ENCODE measurements around the gene TNFRSF14. TPM values are rescaled to one million over a fixed set of nuclear protein-coding genes. Genes with fewer than 3 reads are reported as not detected.
A peak's percentile ranks its signal among the peaks of the same experiment; 100 is the strongest.
"Not testable (repeated sequence)": the region's sequence is repeated elsewhere in the genome, so short reads cannot be mapped to it uniquely, and the experiment has no call there.

The TNFRSF14 gene
- total RNA-seq, 2 donors from 2014 or later = 141 to 175 TPM

DNA sequence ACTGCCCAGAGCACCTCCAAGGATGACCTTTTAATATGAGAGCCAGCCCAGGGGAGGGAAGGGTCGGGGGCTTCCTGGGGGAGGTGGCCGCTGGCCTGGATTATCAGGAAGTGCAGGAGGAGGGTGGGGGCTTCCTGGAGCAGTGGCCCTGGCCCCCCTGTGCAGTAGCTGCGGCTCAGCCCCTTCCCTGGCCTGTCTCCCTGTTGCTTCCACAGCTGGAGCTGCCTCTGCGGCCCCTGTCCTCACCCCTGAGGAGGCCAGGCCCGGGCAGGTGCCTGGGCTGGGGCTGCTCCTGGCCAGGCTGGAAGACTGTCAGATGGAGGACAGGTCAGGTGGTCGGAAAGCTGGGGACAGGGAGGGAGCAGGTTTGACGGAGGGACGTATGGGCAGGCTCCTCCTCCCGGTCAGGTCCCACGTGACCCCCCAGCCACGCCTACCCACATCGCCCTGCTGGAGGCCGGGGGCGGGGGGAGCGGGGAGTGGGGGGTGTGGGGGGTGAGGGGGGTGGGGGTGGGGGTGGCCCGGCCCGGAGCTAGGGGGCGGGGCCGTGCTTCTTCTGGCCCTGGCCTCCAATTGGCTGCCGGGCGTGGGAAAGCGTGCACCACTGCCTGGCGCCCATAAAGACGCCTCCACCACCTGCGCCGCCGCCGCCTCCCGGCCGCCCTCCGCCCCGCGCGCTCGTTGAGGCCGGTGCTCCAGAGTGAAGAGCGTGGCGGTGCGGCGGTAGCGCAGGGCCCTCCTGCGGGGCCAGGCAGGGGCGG is 10.2 kb upstream of the TNFRSF14 start:
- peak overlapping the region; percentile 39 for H3K27ac Mint-ChIP-seq
- ATAC-seq (replicated peaks in 1 of 2) (peak; percentile 51 to 54), DNase-seq (peak; percentile 89 to 90)

GRCh38 chr1:2546515-2547209 is 9.5 kb upstream of the TNFRSF14 start:
- peaks cover 18% of the 10 kb centered on the region for H3K4me1 Mint-ChIP-seq (ENCODE audit: low read depth)
- peak; percentile 56 to 61 for ATAC-seq (replicated peaks in 1 of 2)
- DNase-seq = peak; percentile 87 to 89
- H3K9me3 Mint-ChIP-seq = no peaks in the 10 kb centered on the region
- peak overlapping the region; percentile 94 for H3K4me3 Mint-ChIP-seq
- H3K27ac Mint-ChIP-seq = peak overlapping the region; percentile 39
- H3K36me3 Mint-ChIP-seq (ENCODE audit: insufficient read depth in 2 of 2) = peaks cover 0 to 4% of the 10 kb centered on the region in 2 donors
- no peaks in the 10 kb centered on the region for H3K27me3 Mint-ChIP-seq (ENCODE audit: low read depth)

More for the DNA sequence above, 10.2 kb upstream of the TNFRSF14 start:
- no peaks in the 10 kb centered on the region for H3K9me3 Mint-ChIP-seq
- no peaks in the 10 kb centered on the region for H3K27me3 Mint-ChIP-seq (ENCODE audit: low read depth)
- H3K36me3 Mint-ChIP-seq (ENCODE audit: insufficient read depth in 2 of 2) = peaks cover 0 to 4% of the 10 kb centered on the region in 2 donors
- H3K4me1 Mint-ChIP-seq (ENCODE audit: low read depth) = peaks cover 23% of the 10 kb centered on the region
- peak overlapping the region; percentile 94 for H3K4me3 Mint-ChIP-seq

- peak; percentile 55 for ATAC-seq (replicated peaks in 1 of 2)
- peaks cover 0 to 4% of the 10 kb centered on the region in 2 donors for H3K36me3 Mint-ChIP-seq (ENCODE audit: insufficient read depth in 2 of 2)
- peak; percentile 78 to 84 for DNase-seq
- no peaks in the 10 kb centered on the region for H3K27me3 Mint-ChIP-seq (ENCODE audit: low read depth)
- H3K4me3 Mint-ChIP-seq = peak overlapping the region; percentile 94
- H3K27ac Mint-ChIP-seq = peak overlapping the region; percentile 84
- H3K4me1 Mint-ChIP-seq (ENCODE audit: low read depth) = peaks cover 18% of the 10 kb centered on the region
- no peaks in the 10 kb centered on the region for H3K9me3 Mint-ChIP-seq
Observed at GRCh38 chr1:2547210-2548067, 8.7 kb upstream of the TNFRSF14 start.

DNA sequence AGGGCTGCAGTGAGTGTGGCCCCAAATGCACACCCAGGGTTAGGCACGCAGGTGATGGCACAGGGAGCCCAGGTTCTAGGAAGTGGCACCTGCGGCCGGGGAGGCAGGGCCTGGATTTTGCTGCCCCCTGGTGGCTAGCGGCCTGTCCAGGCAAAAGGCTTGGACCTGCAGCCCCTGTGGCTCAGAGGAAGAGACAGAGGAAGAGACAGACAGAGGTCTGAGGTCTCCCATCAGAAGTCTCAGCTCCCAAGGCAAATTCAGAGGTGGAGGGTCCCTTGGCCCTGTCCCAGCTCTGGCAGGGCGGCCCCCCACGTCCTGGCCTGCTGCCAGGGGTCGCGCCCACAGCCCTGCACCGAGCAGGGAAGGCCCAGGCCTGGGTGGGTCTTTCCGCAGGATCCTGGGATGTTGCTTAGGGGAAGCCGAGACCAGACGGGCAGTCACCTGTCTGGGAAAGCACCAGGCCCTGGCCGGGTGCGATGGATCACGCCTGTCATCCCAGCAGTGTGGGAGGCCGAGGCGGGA is 8.0 kb upstream of the TNFRSF14 start:
- Mint-ChIP-seq H3K36me3 (ENCODE audit: insufficient read depth in 2 of 2) (peaks cover 0 to 4% of the 10 kb centered on the region in 2 donors), H3K4me1 (ENCODE audit: low read depth) (peaks cover 18% of the 10 kb centered on the region), H3K9me3 (no peaks in the 10 kb centered on the region), H3K4me3 (peak overlapping the region; percentile 94), H3K27ac (peak overlapping the region; percentile 93), H3K27me3 (ENCODE audit: low read depth) (no peaks in the 10 kb centered on the region)
- peak; percentile 89 to 92 for DNase-seq
- peak; percentile 39 to 43 for ATAC-seq (replicated peaks in 1 of 2)

DNA sequence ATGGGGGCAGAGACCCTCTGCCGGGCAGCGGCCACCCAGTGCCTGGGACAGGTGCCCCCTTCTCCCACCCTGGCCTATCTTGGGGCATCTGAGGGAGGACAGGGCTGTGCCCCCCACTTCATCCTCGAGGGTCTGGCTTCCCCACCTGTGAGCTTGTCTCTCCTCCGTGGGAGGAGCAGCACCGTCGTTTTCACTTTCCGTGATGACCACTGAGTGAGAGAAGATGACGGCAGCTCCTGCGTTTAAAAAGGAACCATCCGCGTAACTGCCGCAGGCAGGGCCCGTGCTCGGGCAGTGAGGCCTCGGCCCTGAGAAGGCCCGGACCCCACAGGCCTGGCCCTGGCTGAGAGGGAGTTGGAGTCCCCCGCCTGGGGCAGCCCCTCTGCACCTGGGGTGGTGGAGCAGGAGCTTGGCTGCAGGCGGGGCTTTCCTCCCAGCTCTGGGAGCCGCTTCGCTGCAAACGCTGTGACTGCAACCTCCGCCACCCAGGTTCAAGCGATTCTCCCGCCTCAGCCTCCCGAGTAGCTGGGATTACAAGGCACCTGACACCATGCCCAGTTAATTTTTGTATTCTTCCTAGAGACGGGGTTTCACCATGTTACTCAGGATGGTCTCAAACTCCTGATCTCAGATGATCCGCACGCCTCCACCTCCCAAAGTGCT is 6.7 kb upstream of the TNFRSF14 start:
- not testable (repeated sequence) for H3K27me3 Mint-ChIP-seq (ENCODE audit: low read depth); DNase-seq; ATAC-seq (replicated peaks in 1 of 2); H3K36me3 Mint-ChIP-seq (ENCODE audit: insufficient read depth in 2 of 2); H3K9me3 Mint-ChIP-seq
- H3K4me1 Mint-ChIP-seq (ENCODE audit: low read depth) = peaks cover 29% of the 10 kb centered on the region
- peak overlapping the region; percentile 94 for H3K4me3 Mint-ChIP-seq
- H3K27ac Mint-ChIP-seq = peak overlapping the region; percentile 93

DNA sequence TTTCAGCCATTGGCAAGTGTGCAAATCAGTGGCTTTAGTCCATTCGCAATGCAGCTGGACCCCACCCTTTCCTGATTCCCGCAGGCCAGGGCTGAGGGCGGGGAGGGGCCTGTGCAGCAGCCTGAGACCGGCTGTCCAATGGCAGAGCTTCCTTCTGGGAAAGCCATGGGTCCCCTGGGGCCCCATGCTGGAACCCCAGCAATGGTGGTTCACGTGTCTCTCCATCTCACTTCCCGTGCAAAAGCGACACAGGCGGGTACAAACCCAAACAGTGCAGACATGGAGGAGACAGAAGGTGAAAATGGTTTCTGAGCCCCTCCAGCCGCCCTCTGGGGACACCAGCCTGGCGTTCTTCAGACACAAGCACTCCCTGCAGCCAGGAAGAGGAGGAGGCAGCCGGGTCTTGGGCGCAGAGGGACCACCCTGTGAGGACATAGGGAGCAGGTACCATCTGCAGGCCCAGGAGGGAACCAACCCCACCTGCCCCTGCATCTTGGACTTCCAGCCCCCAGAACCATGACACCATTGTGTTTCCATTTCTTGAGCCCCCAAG is 5.8 kb upstream of the TNFRSF14 start:
- peak overlapping the region; percentile 63 to 94 for H3K4me3 Mint-ChIP-seq
- not testable (repeated sequence) for H3K27me3 Mint-ChIP-seq (ENCODE audit: low read depth); H3K27ac Mint-ChIP-seq

GRCh38 chr1:2551544-2551943 is 4.6 kb upstream of the TNFRSF14 start:
- peaks cover 41% of the 10 kb centered on the region for H3K4me1 Mint-ChIP-seq (ENCODE audit: low read depth)
- not testable (repeated sequence) for H3K27ac Mint-ChIP-seq; DNase-seq; H3K36me3 Mint-ChIP-seq (ENCODE audit: insufficient read depth in 2 of 2); H3K9me3 Mint-ChIP-seq; ATAC-seq (replicated peaks in 1 of 2); H3K27me3 Mint-ChIP-seq (ENCODE audit: low read depth); H3K4me3 Mint-ChIP-seq

More for the DNA sequence above, 5.8 kb upstream of the TNFRSF14 start:
- H3K9me3 Mint-ChIP-seq; ATAC-seq (replicated peaks in 1 of 2); H3K36me3 Mint-ChIP-seq (ENCODE audit: insufficient read depth in 2 of 2); DNase-seq: not testable (repeated sequence)
- H3K4me1 Mint-ChIP-seq (ENCODE audit: low read depth) = peaks cover 38% of the 10 kb centered on the region

GRCh38 chr1:2552189-2552588 is 4.0 kb upstream of the TNFRSF14 start:
- Mint-ChIP-seq H3K27ac (no peak overlapping the region), H3K27me3 (ENCODE audit: low read depth) (no peaks in the 10 kb centered on the region), H3K36me3 (ENCODE audit: insufficient read depth in 2 of 2) (peaks cover 6 to 8% of the 10 kb centered on the region in 2 donors), H3K4me3 (no peak overlapping the region), H3K9me3 (no peaks in the 10 kb centered on the region), H3K4me1 (ENCODE audit: low read depth) (peaks cover 41% of the 10 kb centered on the region)
- no peak for ATAC-seq (replicated peaks in 1 of 2)
- DNase-seq = no peak

- H3K36me3 Mint-ChIP-seq (ENCODE audit: insufficient read depth in 2 of 2); DNase-seq; H3K27ac Mint-ChIP-seq; ATAC-seq (replicated peaks in 1 of 2); H3K4me3 Mint-ChIP-seq; H3K9me3 Mint-ChIP-seq; H3K27me3 Mint-ChIP-seq (ENCODE audit: low read depth): not testable (repeated sequence)
- H3K4me1 Mint-ChIP-seq (ENCODE audit: low read depth) = peaks cover 49% of the 10 kb centered on the region
Observed at GRCh38 chr1:2553076-2553475, 3.1 kb upstream of the TNFRSF14 start.

- Mint-ChIP-seq H3K36me3 (ENCODE audit: insufficient read depth in 2 of 2) (peaks cover 6 to 13% of the 10 kb centered on the region in 2 donors), H3K27me3 (ENCODE audit: low read depth) (no peaks in the 10 kb centered on the region), H3K4me1 (ENCODE audit: low read depth) (peaks cover 48% of the 10 kb centered on the region), H3K27ac (no peak overlapping the region), H3K4me3 (peak overlapping the region; percentile 99), H3K9me3 (no peaks in the 10 kb centered on the region)
- ATAC-seq (replicated peaks in 1 of 2) (no peak), DNase-seq (no peak)
Observed at GRCh38 chr1:2553871-2554620, 2.1 kb upstream of the TNFRSF14 start.

- Mint-ChIP-seq H3K4me1 (ENCODE audit: low read depth) (peaks cover 41% of the 10 kb centered on the region), H3K4me3 (peak overlapping the region; percentile 99), H3K27me3 (ENCODE audit: low read depth) (no peaks in the 10 kb centered on the region), H3K9me3 (no peaks in the 10 kb centered on the region), H3K27ac (peak overlapping the region; percentile 25), H3K36me3 (ENCODE audit: insufficient read depth in 2 of 2) (peaks cover 6 to 12% of the 10 kb centered on the region in 2 donors)
- DNase-seq (peak; percentile 51 to 60), ATAC-seq (replicated peaks in 1 of 2) (peak in 1 of 2 donors; percentile 23)
Observed at GRCh38 chr1:2554621-2555387, 1.4 kb upstream of the TNFRSF14 start.
